GM23338 (cell line): ENCODE data around the gene ARHGEF17. TPM values are rescaled to one million over a fixed set of nuclear protein-coding genes. Genes with fewer than 3 reads are reported as not detected.

Experiments used
- ATAC-seq: fragments of 200-7000 bp; cut with Tn5 transposase; 3 replicates; pipeline ENCODE4 v1.9.1; 2020
- DNase-seq: peaks from one replicate; pipeline ENCODE4 v3.0.0-alpha.2; 2015; ENCODE audit warnings: low spot score
- H2AFZ ChIP-seq: fragments of 200-600 bp; sonication (generic); 2 replicates; pipeline ENCODE4 v1.8.0; 2016; ENCODE audit warnings: antibody characterized with exemption, mild to moderate bottlenecking, moderate library complexity
- H3F3A ChIP-seq: fragments of 200-600 bp; sonication (generic); replicated peaks from 2 replicates; pipeline ENCODE4 v1.8.0; 2017; ENCODE audit warnings: antibody characterized with exemption, mixed run types, low read depth
- H3K27ac ChIP-seq: fragments of 200-600 bp; sonication (generic); 2 replicates; pipeline ENCODE4 v1.6.1; 2016; ENCODE audit warnings: low read depth
- H3K27me3 ChIP-seq: fragments of 200-600 bp; sonication (generic); 2 replicates; pipeline ENCODE4 v1.8.0; 2016; ENCODE audit warnings: mild to moderate bottlenecking, mixed run types, moderate library complexity; ENCODE audit not compliant: insufficient read depth
- H3K36me3 ChIP-seq: fragments of 200-600 bp; sonication (generic); 2 replicates; pipeline ENCODE4 v1.8.0; 2016; ENCODE audit warnings: mild to moderate bottlenecking; ENCODE audit not compliant: insufficient read depth
- H3K4me1 ChIP-seq: fragments of 200-600 bp; sonication (generic); 2 replicates; pipeline ENCODE4 v1.8.0; 2016; ENCODE audit warnings: mild to moderate bottlenecking, moderate library complexity; ENCODE audit not compliant: insufficient read depth
- H3K4me2 ChIP-seq: fragments of 200-600 bp; sonication (generic); 2 replicates; pipeline ENCODE4 v1.7.1; 2017; ENCODE audit warnings: mixed run types
- H3K4me3 ChIP-seq: fragments of 200-600 bp; sonication (generic); 2 replicates; pipeline ENCODE4 v1.6.1; 2016; ENCODE audit warnings: mixed run types
- H3K79me2 ChIP-seq: fragments of 200-600 bp; sonication (generic); replicated peaks from 2 replicates; pipeline ENCODE4 v1.8.0; 2017; ENCODE audit warnings: mild to moderate bottlenecking; ENCODE audit not compliant: insufficient read depth
- H3K9me2 ChIP-seq: fragments of 200-600 bp; sonication (generic); 2 replicates; pipeline ENCODE4 v1.8.0; 2017; ENCODE audit not compliant: insufficient read depth
- H4K20me1 ChIP-seq: fragments of 200-600 bp; sonication (generic); replicated peaks from 2 replicates; pipeline ENCODE4 v1.8.0; 2017; ENCODE audit warnings: mild to moderate bottlenecking; ENCODE audit not compliant: insufficient read depth
- H3K27ac Mint-ChIP-seq: 2 replicates; pipeline ENCODE4 v1.8.0; 2020; ENCODE audit warnings: inconsistent platforms, mild to moderate bottlenecking, moderate library complexity, mixed read lengths
- H3K27me3 Mint-ChIP-seq: 3 replicates; pipeline ENCODE4 v1.8.0; 2022; ENCODE audit warnings: low read depth, mild to moderate bottlenecking, moderate library complexity, mixed read lengths, inconsistent platforms; ENCODE audit not compliant: insufficient read depth, poor library complexity
- H3K36me3 Mint-ChIP-seq: 3 replicates; pipeline ENCODE4 v1.8.0; 2021; ENCODE audit warnings: low read depth, mild to moderate bottlenecking, inconsistent platforms, moderate library complexity, mixed read lengths
- H3K4me1 Mint-ChIP-seq: 3 replicates; pipeline ENCODE4 v1.8.0; 2020; ENCODE audit warnings: mild to moderate bottlenecking, inconsistent platforms, mixed read lengths
- H3K4me3 Mint-ChIP-seq: 3 replicates; pipeline ENCODE4 v1.8.0; 2021; ENCODE audit warnings: moderate library complexity, mild to moderate bottlenecking, inconsistent platforms, mixed read lengths
- H3K9me3 Mint-ChIP-seq: 3 replicates; pipeline ENCODE4 v1.8.0; 2020; ENCODE audit warnings: moderate library complexity, mild to moderate bottlenecking, inconsistent platforms, mixed read lengths
- CREB1 ChIP-seq: fragments of 250-450 bp; sonication (Bioruptor Pico); IDR thresholded peaks from 2 replicates; pipeline ENCODE4 v1.5.0; 2020; ENCODE audit warnings: low read depth, mild to moderate bottlenecking, moderate library complexity
- JUNB ChIP-seq: IDR thresholded peaks from one replicate; pipeline ENCODE4 v1.6.1; 2016; ENCODE audit warnings: antibody characterized with exemption; ENCODE audit not compliant: unreplicated experiment
- NANOG ChIP-seq: IDR thresholded peaks from 2 replicates; pipeline ENCODE4 v1.6.1; 2016; ENCODE audit warnings: antibody characterized with exemption, borderline replicate concordance
- POLR2AphosphoS5 ChIP-seq: IDR thresholded peaks from 2 replicates; pipeline ENCODE4 v1.6.1; 2016; ENCODE audit warnings: antibody characterized with exemption, low read depth
- STAT1 ChIP-seq: IDR thresholded peaks from one replicate; pipeline ENCODE4 v1.6.1; 2016; ENCODE audit warnings: antibody characterized with exemption; ENCODE audit not compliant: unreplicated experiment
- ZNF114 ChIP-seq: fragments of 250-450 bp; sonication (Bioruptor Pico); IDR thresholded peaks from 2 replicates; pipeline ENCODE4 v1.5.0; 2020; ENCODE audit warnings: mild to moderate bottlenecking, moderate library complexity
- ZNF331 ChIP-seq: fragments of 250-450 bp; sonication (Bioruptor Pico); IDR thresholded peaks from 2 replicates; pipeline ENCODE4 v1.5.0; 2020; ENCODE audit warnings: low read depth, mild to moderate bottlenecking, moderate library complexity
- polyA plus RNA-seq: library from polyadenylated mRNA; unstranded; fragments of >200 nt; fragmentation: Nextera tagmentation; extraction: Ambion mirVana; gene quantifications from 2 replicates; pipeline ENCODE4 v1.2.1, GENCODE V29; 2016
- total RNA-seq: library from RNA; depleted of rRNA; stranded (reverse); fragments of >200 nt; shearing (Covaris generic); gene quantifications from 2 replicates; pipeline ENCODE4 v1.2.3, GENCODE V29; 2014
- TF ChIP-seq, protein P1 (sequence below), 2 experiments: fragments of 200-600 bp in 1 of 2; sonication (generic) in 1 of 2; conservative IDR thresholded peaks; 2 replicates each; pipeline versions ENCODE4 v1.5.1 to v1.6.1; 2016 to 2017; ENCODE audit warnings: antibody characterized with exemption in 2 of 2, low read depth in 2 of 2, mild to moderate bottlenecking in 2 of 2, moderate library complexity in 1 of 2
- TF ChIP-seq, protein P2 (sequence below): fragments of 250-450 bp; sonication (Bioruptor Pico); IDR thresholded peaks from 2 replicates; pipeline ENCODE4 v1.5.0; 2020; ENCODE audit warnings: mild to moderate bottlenecking, moderate library complexity

ARHGEF17 gene
- total and polyA plus RNA-seq, 2 experiments from 2014 or later, result 2.9 to 15.0 TPM

- TF ChIP-seq JUNB (no peak), CREB1 (CRISPR knock-in tag) (no peak), POLR2AphosphoS5 (no peak), NANOG (no peak), ZNF114 (no peak), ZNF331 (CRISPR knock-in tag) (no peak), STAT1 (no peak)
- TF ChIP-seq, protein P1, sequence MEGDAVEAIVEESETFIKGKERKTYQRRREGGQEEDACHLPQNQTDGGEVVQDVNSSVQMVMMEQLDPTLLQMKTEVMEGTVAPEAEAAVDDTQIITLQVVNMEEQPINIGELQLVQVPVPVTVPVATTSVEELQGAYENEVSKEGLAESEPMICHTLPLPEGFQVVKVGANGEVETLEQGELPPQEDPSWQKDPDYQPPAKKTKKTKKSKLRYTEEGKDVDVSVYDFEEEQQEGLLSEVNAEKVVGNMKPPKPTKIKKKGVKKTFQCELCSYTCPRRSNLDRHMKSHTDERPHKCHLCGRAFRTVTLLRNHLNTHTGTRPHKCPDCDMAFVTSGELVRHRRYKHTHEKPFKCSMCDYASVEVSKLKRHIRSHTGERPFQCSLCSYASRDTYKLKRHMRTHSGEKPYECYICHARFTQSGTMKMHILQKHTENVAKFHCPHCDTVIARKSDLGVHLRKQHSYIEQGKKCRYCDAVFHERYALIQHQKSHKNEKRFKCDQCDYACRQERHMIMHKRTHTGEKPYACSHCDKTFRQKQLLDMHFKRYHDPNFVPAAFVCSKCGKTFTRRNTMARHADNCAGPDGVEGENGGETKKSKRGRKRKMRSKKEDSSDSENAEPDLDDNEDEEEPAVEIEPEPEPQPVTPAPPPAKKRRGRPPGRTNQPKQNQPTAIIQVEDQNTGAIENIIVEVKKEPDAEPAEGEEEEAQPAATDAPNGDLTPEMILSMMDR (conservative IDR thresholded peaks at IDR 0.05; ENCODE audit: low read depth in 2 of 2), result no peak
Observed at GRCh38 chr11:73292525-73292894, 15.6 kb upstream of the ARHGEF17 start (continued).

DNA sequence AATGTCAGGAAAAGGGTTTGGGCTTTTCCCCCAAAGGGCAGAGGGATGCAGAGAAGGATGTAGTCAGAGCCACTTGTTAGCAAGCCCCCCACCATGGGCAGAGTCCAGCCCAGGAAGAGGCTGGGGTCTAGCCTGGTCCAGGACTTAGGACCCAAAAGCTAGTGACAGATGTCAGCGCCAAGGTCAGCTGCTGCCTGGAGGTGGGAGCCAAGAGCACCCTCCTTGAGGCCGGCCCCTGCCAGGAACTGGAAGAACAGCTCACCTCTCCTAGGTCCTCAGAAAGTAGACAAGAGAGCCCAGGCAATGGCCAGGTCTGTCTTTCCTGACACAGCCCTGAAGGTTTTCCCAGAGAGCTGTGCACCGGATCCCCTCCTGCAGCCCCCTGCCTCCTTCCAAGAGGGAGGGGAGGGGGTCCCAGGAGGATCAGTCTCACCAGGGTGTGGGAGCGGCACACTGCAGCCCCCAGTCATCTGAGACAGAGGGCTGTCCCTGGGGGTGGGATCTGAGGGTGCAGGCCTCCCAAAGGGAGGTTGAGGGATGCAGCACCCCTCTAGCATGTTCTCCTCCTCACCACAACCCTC is 14.6 kb upstream of the ARHGEF17 start:
- Histone ChIP-seq H3K4me2 (no peak overlapping the region), H4K20me1 (0 out of 2 replicates have a peak, but pooled peaks cover 4% of the 10 kb centered on the region), H3K4me3 (no peak overlapping the region), H3K27ac (no peak overlapping the region), H2AFZ (no peak overlapping the region), H3K9me2 (no peaks in the 10 kb centered on the region), H3K79me2 (no peaks in the 10 kb centered on the region), H3K27me3 (peaks cover 5% of the 10 kb centered on the region; the same call in 1 of the 2 replicates), H3F3A (0 out of 2 replicates have a peak, but pooled peaks cover 2% of the 10 kb centered on the region), H3K4me1 (no peaks in the 10 kb centered on the region; the same call in 1 of the 2 replicates), H3K36me3 (no peaks in the 10 kb centered on the region)
- Mint-ChIP-seq H3K27ac (no peak overlapping the region), H3K27me3 (peaks cover 31% of the 10 kb centered on the region), H3K4me3 (no peak overlapping the region), H3K9me3 (no peaks in the 10 kb centered on the region; the same call in 2 of the 3 replicates), H3K36me3 (no peaks in the 10 kb centered on the region), H3K4me1 (peaks cover 14% of the 10 kb centered on the region)
- ATAC-seq (no peak), DNase-seq (no peak)
- TF ChIP-seq, protein P1 (conservative IDR thresholded peaks at IDR 0.05; ENCODE audit: low read depth in 2 of 2), result no peak
- TF ChIP-seq NANOG, result no peak

DNA sequence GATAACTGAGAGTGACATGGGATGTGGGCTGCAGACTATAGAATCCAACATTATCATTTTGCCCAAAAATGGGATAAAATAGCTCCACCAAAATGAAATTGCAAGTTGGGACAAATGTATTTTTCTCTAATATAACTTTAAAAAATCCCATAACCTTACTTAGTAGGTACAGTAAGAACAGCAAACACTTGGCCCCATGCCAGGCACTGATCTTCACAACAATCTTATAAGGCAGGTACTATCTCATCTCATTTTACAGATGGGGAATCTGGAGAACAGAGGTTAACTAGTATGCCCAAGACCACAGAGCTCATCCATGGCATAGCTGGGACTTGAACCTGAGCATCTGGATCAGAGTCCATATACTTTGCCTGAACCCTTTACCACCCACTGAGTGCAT is 13.5 kb upstream of the ARHGEF17 start:
- Histone ChIP-seq H3F3A (no peaks in the 10 kb centered on the region), H3K36me3 (no peaks in the 10 kb centered on the region), H2AFZ (no peak overlapping the region), H3K4me2 (no peak overlapping the region), H3K4me3 (no peak overlapping the region), H3K9me2 (no peaks in the 10 kb centered on the region), H3K79me2 (no peaks in the 10 kb centered on the region), H3K27me3 (peaks cover 5% of the 10 kb centered on the region; the same call in 1 of the 2 replicates), H3K27ac (no peak overlapping the region), H3K4me1 (no peaks in the 10 kb centered on the region), H4K20me1 (0 out of 2 replicates have a peak, but pooled peaks cover 4% of the 10 kb centered on the region)
- Mint-ChIP-seq H3K27ac (no peak overlapping the region), H3K27me3 (peaks cover 31% of the 10 kb centered on the region), H3K36me3 (no peaks in the 10 kb centered on the region), H3K4me1 (peaks cover 9% of the 10 kb centered on the region), H3K4me3 (no peak overlapping the region), H3K9me3 (no peaks in the 10 kb centered on the region; the same call in 2 of the 3 replicates)
- DNase-seq, result no peak
- TF ChIP-seq, protein P2, sequence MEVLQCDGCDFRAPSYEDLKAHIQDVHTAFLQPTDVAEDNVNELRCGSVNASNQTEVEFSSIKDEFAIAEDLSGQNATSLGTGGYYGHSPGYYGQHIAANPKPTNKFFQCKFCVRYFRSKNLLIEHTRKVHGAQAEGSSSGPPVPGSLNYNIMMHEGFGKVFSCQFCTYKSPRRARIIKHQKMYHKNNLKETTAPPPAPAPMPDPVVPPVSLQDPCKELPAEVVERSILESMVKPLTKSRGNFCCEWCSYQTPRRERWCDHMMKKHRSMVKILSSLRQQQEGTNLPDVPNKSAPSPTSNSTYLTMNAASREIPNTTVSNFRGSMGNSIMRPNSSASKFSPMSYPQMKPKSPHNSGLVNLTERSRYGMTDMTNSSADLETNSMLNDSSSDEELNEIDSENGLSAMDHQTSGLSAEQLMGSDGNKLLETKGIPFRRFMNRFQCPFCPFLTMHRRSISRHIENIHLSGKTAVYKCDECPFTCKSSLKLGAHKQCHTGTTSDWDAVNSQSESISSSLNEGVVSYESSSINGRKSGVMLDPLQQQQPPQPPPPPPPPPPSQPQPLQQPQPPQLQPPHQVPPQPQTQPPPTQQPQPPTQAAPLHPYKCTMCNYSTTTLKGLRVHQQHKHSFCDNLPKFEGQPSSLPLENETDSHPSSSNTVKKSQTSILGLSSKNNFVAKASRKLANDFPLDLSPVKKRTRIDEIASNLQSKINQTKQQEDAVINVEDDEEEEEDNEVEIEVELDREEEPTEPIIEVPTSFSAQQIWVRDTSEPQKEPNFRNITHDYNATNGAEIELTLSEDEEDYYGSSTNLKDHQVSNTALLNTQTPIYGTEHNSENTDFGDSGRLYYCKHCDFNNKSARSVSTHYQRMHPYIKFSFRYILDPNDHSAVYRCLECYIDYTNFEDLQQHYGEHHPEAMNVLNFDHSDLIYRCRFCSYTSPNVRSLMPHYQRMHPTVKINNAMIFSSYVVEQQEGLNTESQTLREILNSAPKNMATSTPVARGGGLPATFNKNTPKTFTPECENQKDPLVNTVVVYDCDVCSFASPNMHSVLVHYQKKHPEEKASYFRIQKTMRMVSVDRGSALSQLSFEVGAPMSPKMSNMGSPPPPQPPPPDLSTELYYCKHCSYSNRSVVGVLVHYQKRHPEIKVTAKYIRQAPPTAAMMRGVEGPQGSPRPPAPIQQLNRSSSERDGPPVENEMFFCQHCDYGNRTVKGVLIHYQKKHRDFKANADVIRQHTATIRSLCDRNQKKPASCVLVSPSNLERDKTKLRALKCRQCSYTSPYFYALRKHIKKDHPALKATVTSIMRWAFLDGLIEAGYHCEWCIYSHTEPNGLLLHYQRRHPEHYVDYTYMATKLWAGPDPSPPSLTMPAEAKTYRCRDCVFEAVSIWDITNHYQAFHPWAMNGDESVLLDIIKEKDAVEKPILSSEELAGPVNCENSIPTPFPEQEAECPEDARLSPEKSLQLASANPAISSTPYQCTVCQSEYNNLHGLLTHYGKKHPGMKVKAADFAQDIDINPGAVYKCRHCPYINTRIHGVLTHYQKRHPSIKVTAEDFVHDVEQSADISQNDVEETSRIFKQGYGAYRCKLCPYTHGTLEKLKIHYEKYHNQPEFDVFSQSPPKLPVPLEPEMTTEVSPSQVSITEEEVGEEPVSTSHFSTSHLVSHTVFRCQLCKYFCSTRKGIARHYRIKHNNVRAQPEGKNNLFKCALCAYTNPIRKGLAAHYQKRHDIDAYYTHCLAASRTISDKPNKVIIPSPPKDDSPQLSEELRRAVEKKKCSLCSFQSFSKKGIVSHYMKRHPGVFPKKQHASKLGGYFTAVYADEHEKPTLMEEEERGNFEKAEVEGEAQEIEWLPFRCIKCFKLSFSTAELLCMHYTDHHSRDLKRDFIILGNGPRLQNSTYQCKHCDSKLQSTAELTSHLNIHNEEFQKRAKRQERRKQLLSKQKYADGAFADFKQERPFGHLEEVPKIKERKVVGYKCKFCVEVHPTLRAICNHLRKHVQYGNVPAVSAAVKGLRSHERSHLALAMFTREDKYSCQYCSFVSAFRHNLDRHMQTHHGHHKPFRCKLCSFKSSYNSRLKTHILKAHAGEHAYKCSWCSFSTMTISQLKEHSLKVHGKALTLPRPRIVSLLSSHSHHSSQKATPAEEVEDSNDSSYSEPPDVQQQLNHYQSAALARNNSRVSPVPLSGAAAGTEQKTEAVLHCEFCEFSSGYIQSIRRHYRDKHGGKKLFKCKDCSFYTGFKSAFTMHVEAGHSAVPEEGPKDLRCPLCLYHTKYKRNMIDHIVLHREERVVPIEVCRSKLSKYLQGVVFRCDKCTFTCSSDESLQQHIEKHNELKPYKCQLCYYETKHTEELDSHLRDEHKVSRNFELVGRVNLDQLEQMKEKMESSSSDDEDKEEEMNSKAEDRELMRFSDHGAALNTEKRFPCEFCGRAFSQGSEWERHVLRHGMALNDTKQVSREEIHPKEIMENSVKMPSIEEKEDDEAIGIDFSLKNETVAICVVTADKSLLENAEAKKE (CRISPR knock-in tag), result no peak
- TF ChIP-seq CREB1 (CRISPR knock-in tag), result no peak
- ATAC-seq, result no peak
